GM21528 (cell line): ENCODE results near the gene FAR2.

Experiments
- ATAC-seq: cut with Tn5 transposase; IDR thresholded peaks from one replicate; pipeline ENCODE4 v1.9.1; 2021; ENCODE audit warnings: mild to moderate bottlenecking, moderate library complexity; ENCODE audit not compliant: unreplicated experiment, low FRiP score

FAR2 gene

DNA sequence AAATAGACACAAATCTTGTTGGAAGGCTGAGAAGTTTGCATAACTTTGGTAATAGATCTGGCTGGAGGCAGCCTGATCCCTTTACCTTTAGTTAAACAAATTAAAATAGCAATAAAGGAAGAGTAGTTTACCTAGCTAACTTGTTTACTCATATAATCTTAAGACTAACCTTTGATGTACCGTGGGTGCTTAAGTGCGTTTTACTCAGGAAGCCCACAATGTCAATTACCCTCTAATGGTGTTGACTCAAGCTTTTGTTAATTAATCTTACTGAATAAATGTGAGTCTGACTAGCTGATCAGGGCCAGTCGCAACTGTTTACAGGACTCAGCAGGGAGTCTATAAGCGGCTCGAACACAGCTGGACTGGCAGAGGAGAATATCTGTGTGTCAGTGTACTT is 51.5 kb downstream of the FAR2 start:
- no peak for ATAC-seq

DNA sequence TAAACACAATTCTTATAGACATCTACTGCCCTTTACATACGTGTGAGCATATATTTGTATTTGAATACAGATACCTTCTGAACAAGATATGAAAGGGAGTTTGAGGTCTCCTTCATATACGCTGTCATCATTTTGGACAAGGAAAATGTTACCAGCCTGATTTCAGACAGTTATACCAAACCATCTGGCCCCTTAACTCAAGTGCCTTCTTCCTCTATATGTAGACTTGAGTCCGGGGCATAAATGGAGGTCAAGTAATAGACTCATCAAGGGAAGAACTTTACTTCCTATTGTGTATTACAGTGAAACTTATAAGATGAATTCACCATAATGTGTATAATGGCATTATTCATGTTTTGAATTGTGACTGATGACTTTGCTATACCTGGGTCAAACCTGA is 52.2 kb downstream of the FAR2 start:
- no peak for ATAC-seq

DNA sequence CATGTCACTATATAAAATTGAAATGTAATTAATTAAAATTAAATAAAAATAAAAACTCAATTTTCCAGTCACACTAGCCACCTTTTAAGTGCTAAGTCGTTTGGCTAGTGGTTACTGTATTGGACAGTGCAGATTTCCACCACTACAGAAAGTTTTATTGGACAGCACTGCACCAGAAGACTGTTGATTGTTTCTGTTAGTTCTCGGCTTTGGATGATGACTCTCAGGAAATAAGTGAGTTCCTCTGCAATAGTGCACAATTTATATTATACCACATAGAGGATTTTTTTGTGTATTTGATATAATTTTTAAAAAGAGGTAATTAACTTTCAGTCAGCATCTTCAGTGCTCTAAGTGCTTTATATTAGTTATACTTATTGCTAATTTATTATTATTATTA is 52.7 kb downstream of the FAR2 start:
- ATAC-seq = no peak

GRCh38 chr12:29204521-29204920 is 55.4 kb downstream of the FAR2 start:
- no peak for ATAC-seq

DNA sequence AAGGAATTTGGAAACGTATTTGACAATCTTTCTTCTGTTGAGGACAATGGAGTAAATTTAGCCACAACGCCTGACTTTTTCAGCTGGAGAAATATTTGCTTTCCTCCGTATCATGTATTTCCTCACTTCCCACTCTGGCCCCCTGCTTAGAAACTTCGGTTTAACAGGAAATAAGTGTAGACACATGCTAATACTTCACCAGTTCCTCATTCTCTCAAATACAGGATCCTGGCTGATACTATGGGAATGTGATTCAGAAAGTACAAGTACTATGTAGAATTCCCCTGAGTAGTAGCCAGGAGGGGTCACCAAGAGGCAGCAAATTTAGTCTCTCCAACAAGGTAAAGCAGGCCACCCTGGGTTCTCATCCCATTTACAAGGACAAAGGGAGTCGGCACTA is 58.0 kb downstream of the FAR2 start:
- ATAC-seq = no peak

- ATAC-seq = no peak
These were observed 59.0 kb downstream of the FAR2 start for GRCh38 chr12:29208060-29208459.

GRCh38 chr12:29208936-29209701 is 60.0 kb downstream of the FAR2 start:
- no peak for ATAC-seq

DNA sequence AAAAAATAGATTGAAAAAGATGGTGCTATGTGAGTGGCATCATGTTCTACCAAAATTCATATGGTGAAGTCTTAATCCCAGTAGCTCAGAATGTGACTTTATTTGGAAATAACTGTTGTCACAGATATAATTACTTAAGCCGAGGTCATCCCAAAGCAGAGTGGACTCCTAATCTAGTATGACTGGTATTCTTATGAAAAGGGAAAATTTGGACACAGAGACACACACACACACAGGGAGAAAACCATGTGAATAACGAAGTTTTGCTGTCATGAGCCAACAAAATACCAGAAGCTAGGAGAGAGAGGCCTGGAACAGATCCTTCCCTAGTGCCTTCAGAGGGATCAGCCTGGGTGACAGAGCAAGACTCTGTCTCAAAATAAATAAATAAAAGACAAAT is 62.6 kb downstream of the FAR2 start:
- no peak for ATAC-seq

- ATAC-seq = no peak
These were observed 63.8 kb downstream of the FAR2 start for GRCh38 chr12:29212682-29213403.

- ATAC-seq = no peak
These were observed 67.2 kb downstream of the FAR2 start for GRCh38 chr12:29216266-29216665.

DNA sequence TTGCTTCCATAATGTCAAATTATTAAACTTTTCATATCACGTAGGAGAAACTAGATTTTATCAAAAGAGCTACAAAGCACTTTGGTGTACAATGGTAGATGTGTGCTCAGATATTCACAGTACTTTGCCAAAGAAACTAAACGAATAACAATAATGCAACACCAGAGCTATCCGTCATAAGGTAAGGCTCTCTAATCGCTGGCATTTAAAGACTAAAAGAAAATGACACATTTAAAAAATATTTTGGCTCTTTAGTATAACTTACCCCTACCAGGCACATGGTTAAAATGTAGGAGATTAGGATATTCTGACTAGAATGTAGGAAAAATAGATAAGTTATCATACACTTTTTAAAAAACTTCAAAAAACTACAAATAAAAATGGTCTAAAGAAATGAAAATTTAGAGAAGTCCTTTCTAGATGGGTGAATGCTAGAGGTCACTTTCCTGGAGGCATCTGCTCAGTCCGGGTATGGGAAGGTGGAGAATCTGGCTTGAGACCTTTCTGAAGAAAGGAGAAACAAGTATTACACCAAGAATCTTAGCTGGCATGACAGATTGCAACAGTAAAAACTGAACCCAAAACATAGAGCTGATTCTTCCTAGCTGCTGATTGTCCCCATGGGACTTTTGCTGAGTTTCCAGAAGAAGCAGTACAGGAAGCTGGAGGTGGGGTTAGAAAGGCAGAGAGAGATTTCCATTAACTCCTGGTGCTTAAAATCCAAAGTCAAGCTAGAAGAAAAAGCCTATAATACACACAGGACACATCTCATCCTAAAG is 67.9 kb downstream of the FAR2 start:
- ATAC-seq = no peak

GRCh38 chr12:29220632-29221336 is 71.7 kb downstream of the FAR2 start:
- ATAC-seq = no peak

- ATAC-seq = no peak
These were observed 73.1 kb downstream of the FAR2 start for GRCh38 chr12:29222200-29222599.

GRCh38 chr12:29223426-29223825 is 74.3 kb downstream of the FAR2 start:
- no peak for ATAC-seq

- ATAC-seq = no peak
These were observed 75.0 kb downstream of the FAR2 start for GRCh38 chr12:29223956-29224543.

DNA sequence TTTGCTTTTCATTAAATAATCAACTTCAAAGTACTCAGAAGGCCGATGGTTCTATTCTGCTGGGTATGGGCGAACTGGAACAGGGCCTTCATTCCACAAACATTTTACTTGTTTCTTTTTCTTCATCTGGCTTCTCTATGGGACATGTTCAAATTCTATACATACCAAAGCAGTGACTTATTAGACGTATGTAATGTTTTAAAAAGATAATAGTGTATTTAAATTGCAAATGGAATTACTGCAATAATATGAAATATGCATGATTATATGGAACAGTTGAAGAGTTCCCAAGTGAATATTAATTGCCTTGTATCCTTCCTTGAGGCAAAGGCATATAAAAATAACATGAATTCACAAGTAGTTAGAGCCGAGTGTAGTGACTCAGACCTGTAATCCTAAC is 75.5 kb downstream of the FAR2 start:
- no peak for ATAC-seq

DNA sequence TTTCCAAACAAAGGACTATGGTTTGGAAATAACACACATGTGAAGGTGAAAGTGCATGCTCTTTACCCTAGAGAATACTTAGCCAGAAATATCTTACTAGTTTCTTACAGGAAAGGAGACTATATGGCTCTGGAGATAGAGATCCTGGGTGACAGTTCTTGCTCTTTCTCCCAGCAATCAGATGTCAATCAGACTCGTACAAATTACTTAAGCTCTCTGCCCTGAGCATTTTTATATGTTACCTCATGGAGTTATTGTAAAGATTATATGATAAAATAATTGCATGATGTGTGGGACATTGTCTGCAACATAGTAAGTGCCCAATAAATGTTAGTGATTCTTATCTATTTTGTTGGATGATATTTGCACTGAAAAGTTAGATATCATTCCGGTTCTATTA is 76.8 kb downstream of the FAR2 start:
- no peak for ATAC-seq

- ATAC-seq = no peak
These were observed 77.5 kb downstream of the FAR2 start for GRCh38 chr12:29226616-29227015.

GRCh38 chr12:29228474-29229157 is 79.5 kb downstream of the FAR2 start:
- no peak for ATAC-seq

- ATAC-seq = no peak
These were observed 80.1 kb downstream of the FAR2 start for GRCh38 chr12:29229158-29229505.
